GM21381 (cell line): ENCODE results near the gene SAMD4A.
A peak's percentile ranks its signal among the peaks of the same experiment; 100 is the strongest.

Source experiments
- ATAC-seq: cut with Tn5 transposase; IDR thresholded peaks from one replicate; pipeline ENCODE4 v1.9.1; 2021; ENCODE audit warnings: mild to moderate bottlenecking, moderate library complexity; ENCODE audit not compliant: unreplicated experiment

The SAMD4A gene

DNA sequence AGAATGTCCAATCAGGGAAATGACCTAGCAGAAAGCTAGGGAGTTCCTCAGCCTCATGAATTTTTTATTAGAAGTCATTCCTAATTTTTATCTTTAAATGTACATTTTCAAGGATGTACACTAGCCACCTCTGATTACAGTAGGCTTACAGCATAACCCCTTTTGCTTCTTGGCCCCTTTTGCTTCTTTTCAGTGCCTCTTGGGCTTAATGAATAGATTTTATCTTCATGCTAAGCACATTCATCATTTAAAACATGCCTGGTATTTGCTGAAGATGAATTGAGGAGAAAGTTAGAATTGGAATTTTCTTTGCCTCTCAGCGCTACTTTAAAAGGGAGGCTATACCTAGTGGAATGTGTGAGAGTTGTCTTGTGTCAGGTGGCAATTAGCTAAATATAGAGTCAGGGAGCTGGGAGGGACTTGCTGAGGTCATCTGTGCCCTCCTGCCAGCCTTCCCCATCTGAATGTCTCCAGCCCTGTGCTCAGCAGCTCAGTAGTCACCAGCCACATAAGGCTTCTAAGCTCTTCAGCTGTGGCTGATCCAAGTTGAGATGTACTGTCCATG, 132.1 kb downstream of the SAMD4A start:
- ATAC-seq, result no peak

DNA sequence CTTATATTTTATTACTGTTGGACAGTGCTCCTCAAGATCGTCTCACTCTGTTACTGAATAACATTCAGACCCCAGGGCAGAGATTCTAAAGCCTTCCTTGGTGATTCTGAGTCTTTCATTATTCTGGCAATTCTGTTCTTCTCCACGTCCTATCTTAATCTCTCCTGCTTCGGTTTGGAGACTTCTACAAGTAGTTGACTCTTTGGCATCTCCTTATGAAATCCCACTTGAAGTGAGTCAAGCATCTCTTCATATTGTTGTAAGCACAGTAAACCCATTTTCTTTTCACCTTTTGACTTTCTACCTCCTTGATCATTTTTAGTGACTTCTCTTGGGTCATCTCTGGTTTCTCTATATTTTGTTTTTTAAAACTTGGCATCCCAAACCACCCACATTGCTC, 132.8 kb downstream of the SAMD4A start:
- no peak for ATAC-seq

DNA sequence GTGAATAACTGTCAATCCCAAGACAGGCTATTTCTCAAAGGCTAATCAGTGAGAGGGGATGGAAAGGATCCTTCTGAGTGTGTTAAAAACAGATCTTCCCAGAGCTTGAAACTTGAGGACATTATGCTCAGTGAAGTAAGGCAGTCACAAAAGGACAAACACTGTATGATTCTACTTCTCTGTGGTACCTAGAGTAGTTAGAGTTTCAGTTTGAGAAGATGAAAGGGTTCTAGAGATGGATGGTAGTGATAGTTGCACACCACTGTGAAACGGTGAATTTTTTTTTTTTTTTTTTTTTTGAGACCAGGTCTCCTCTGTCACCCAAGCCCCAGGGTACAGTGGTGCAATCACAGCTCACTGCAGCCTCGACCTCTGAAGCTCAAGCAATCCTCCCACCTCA, 133.8 kb downstream of the SAMD4A start:
- no peak for ATAC-seq

DNA sequence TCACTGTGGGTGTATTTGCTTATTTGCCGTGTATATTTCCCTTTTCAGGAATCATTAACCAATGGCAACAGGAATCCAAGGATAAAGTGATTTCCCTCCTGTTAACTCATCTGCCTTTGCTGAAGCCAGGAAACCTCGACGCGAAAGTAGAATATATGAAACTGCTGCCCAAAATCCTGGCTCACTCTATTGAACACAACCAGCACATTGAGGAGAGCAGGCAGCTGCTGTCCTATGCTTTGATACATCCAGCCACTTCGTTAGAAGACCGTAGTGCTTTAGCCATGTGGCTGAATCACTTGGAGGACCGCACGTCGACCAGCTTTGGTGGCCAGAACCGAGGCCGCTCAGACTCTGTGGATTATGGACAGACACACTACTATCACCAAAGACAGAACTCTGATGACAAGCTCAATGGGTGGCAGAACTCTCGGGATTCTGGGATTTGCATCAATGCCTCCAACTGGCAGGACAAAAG, 135.1 kb downstream of the SAMD4A start:
- ATAC-seq, result no peak

DNA sequence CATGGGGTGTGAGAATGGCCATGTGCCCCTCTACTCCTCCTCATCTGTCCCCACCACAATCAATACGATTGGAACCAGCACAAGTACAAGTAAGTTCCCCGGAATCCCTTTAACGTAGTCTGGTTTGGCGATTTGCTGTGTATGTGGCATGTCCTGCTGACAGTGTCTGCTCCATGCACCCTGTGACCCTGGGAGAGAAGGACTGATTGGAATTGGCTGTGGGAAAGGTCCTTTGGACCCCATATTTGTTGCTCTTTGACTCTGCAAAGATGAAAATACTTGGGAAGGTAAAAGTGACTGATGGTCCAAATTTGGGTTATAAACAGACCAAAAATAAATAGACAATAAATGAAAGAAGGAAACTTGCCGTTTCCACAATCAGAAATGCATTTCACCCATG, 135.6 kb downstream of the SAMD4A start:
- ATAC-seq, result no peak

DNA sequence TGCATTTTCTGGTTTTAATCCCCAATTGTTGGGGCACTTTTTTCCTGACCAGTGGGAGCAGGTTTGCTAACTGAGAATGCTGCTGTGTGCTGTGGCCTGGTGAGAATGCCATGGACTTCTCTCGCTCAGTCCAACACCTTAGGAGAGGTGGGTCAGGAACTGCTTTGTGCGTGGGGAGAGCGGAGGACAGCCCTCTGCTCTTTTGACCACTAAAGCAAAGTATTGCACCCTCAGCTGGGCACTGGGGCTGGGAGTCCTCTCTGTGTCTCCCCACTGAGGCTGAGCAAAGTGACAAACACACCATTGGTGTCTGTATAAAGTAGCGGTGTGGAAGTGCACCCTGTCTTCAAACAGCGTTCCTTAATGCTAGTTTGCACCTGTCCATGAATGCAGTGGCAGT, 136.2 kb downstream of the SAMD4A start:
- no peak for ATAC-seq

DNA sequence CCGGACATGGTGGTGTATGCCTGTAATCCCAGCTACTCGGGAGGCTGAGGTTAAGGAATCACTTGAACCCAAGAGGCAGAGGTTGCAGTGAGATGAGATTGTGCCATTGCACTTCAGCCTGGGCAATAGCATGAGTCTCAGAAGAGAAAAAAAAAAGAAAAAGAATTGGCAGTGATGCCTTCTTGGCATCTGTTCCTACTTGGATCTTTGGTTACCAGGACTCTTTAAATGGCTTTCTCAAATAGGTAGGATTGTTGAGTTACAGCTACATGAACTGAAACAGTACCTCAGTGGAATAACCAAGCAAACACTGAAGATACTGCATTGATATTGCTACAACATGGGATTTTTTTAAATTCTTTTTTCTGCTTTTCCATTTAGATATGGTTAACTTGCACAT, 136.8 kb downstream of the SAMD4A start:
- no peak for ATAC-seq

DNA sequence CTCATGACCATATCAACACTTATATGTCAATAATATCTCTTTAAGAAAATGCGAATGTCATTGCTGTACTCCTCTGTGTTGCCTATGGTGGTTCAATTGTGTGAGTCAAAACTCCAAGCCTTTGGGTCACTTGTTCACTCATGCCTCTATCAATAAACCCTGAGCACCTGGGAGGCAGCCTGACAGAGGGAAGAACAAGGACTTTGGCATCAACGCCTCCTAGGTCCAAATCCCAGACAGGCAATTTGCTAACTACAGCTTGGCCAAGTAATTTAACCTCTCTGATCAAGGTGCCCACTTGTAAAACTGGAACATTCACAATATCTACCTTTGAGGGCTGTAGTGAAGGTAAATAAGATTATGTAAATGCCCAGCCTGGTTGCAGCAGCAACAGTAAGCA, 137.8 kb downstream of the SAMD4A start:
- no peak for ATAC-seq

DNA sequence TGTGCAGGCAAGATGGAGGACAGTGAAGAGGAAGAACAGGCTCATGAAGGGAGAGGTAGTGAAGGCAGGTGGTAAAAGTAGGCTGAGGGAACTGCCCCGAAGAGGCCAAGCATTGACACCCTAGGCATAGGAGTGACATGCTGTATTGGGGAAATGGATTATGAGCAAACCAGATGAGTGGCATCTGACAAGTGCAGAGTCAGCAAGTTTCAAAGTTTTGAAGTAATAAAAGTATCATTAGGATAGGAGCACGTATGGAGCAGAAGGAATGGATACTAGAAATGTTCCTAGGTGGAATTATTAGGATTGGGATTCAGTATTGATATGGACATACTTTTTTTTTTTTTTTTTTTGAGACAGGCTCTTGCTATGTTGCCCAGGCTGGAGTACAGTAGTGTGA, 139.8 kb downstream of the SAMD4A start:
- ATAC-seq, result no peak

DNA sequence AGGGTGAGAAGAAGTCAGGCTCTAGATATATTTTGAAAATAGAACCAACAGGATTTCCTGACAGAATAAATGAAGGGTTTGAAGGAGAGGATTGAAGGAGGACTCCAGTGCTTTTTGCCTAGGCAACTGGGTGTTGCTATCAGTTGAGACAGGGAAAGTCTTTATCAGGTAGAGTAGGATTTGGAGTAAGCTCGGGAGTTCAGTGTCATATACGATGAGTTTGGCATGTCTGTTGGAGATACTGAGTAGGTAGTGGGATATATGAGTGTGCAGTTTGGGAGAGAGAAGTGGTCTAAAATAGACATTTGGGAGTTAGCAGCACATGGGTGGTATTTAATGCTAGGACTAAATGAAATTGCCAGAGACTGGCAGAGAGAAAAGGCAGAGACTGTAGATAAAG, 141.2 kb downstream of the SAMD4A start:
- no peak for ATAC-seq

DNA sequence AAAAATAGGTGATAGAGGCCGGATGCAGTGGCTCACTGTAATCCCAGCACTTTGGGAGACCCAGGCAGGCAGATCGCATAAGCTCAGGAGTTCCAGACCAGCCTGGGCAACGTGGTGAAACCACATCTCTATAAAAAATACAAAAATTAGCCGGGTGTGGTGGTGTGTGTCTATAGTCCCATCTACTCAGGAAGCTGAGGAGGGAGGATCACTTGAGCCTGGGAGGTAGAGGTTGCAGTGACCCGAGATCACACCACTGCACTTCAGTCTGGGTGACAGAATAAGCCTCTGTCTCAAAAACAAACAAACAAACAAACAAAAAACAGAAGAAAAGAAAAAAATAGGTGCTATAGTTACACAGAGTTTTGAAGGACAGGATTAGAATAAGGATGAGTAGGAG, 142.1 kb downstream of the SAMD4A start:
- no peak for ATAC-seq

DNA sequence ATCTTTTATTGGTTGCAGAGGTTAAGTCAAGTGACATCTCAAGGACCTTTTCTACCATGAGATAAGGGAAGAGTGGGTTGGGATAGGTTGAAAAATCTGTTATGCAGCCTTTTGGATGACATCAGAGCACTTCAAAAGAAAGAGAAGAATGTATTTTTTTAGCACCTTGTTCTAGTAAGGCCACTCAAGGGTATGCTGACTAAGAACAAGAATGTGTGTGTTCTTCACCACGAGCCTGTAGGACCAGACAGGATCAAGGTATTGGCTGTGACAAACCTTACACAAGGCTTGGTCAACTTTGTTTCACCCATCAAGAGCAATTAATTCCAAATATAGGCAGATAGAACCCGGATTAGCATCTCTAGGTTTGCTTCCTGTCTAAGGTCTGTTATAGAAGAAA, 142.5 kb downstream of the SAMD4A start:
- peak; percentile 66 for ATAC-seq

DNA sequence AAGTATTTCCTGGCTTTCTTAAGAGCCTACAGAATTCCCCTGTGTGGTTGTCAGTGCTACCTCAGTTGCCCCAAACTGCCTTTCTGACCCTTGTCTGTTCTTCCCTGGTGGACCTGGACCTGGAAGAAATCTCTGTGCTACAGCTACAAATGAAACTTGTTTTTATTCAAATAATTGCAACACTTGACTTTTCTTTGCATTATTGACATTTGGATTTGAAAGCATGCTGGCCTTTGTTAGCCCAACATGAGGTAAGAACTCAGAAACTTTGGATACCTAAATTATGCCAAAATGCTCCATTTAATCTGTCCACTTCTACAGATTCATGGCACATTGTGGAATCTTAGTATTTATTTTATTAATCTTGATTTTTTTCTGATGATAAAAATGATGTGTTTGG, 142.9 kb downstream of the SAMD4A start:
- no peak for ATAC-seq

DNA sequence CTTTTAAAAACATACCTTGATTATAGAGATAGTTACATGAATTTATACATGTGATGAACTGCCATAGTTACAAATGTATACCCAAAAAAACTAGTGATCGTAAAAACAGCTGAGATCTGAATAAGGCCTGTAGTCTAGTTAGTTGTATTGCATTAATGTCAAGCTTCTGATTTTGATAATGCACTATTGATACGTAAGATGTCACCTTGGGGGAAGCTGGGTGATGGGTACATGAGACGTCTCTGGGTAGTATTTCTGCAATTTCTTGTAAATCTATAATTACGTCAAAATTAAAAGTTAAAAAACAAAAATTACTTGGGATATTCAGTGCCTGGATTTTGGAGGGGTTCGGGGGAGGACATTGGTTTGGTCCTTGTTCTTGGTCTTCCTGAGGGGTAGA, 144.4 kb downstream of the SAMD4A start:
- no peak for ATAC-seq

DNA sequence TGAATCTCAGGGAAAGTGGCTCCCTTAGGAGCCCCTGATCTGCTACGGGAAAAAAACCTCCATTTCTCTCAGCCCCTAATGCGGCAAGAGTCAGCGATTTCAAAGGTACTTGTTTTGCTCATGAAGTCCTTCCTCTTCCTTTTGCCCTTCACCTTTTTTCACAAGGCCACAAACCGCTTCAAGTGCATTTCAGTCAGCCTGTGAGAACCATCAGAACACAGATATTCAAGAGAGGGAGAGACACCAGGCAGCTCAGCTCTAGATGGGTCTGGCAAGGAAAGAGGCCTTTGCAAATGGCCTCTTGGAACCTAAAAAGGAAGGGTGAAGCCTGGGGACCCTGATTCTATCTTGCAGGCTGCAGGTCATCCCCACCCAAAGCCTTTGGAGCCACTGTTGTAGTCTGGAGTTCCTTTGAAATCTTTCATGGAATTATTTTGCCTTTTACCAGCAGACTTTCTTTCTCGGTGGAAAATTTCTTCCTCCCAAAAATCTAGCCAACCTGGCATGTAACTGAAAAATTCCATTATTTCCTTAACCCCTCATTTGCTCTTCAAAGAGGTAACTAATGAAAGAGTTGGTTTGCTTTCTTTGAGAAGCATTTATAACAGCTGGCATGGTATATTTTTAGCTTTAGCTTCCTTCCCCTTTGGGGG, 145.0 kb downstream of the SAMD4A start:
- ATAC-seq, result no peak

DNA sequence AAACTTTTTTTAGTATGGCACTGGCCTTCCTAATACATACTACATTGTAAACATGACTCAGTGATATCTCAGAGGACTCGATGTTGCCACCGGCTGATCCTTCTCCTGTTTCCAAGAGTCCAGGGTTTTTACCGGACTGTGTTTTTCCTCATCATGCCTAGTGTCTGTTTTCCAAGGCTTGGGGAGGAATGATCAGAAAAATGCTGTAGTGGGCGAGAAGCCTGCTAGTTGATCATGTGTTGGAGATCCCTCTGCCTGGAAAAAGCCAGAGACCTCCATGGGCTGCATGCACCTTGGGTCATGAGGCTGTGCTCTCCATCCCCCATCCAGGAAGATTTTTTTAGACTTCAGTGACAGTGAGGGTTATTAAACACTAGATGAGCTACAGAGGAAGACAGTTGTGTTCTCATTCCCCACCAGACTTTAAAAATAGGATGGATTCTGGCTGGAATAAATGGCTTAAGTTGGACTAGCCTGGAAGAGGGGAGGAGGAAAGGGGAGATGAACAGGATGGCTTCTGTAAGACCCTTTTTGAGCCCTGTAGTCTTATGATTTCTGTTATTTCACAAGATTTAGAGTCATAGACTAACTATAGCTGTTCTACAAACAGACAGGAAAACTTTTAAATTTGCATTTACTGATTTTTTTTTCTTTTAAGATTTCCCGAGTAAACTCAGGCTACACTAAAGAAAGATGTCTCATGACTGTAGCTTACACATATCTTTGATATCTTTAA, 145.7 kb downstream of the SAMD4A start:
- ATAC-seq, result no peak

DNA sequence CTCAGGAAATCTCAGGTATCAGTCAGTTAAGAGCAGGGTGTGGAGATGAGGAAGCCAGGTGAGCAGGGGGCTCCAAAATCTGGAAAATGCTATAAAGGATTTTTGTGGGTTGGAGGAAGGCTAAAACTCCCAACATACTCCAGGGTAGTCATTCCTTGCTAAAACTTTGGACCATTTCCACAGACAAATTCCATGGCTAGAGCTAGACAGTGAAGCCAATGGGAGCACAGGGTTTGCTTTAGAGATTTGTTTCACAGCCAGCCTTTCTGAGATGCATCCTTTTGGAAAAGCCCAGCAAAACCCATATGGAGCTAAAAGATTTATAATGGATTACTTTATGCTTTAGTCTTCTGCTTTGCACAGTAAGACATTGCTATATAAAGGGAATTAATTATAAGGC, 146.5 kb downstream of the SAMD4A start:
- ATAC-seq, result no peak

DNA sequence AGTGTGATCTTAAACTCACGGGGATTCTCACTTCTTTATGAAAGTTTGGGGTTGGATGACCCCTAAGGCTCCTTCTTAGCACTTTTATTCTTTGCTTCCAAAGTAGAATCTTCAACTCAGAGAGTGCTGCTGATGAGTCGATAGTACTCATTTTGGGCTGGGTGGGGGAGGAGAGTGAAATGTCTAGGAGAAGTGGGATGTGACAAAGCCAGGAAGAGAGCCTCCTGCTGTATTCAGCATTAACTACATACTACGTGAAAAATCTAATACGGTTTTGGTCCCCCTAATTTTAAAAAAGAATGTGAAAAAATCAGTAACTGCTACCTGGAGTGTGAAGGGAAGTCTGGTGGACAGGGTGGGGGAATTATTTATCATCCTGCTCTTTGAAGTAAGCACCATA, 148.3 kb downstream of the SAMD4A start:
- ATAC-seq, result no peak

DNA sequence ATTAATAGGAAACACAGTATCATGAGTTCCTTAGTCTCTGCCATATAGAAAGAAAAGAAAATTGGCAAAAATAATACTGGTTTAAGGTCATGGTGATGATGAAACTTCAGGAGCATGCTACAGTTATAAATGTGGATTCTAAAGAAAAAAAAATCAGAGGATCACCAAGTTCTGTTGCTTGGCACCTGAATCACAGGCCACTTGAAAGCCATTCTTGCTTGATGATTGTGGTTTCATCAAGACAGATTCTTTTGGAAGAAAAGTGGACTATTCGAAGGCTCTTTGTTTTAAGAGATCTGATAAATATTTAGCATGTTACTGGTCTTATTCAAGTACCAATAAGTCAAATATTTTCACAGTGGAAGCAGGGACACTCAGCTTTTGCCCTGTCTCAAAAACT, 148.9 kb downstream of the SAMD4A start:
- no peak for ATAC-seq

DNA sequence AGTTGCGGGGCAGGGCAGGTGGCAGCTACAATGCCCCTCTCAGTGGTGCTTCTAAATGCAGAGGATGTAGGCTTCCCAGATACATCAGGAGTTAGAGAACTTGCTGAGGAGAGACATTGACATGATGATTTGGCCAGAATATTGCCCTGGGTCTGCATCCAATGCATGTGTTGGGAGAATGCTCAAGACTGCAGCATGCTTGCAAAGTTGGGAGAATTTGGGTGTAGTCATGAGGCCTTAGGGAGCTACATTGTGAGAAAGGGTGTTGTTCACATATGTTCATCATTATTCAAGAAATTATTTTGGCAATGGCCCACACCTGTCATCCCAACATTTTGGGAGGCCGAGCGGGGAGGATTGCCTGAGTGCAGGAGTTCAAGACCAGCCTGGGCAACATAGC, 149.9 kb downstream of the SAMD4A start:
- no peak for ATAC-seq

DNA sequence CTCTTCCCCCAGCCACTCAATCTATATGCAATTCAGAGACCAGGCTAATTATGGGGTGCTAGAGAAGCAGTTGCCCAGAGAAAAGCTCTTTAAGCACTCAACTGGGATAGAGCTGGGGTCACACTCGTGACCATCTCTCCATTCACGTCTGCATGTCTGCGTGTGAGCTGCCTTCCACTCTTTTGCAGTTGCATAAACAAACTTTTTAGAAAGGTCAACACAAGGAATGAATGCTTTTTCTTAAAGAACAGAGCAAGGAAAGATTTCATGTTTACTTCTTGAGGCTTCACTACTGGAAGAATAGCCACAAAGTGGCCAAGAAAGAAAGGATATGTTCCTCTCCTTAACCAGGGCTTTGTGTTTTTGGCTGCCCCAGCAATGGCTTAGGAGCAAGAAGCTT, 151.1 kb downstream of the SAMD4A start:
- no peak for ATAC-seq

DNA sequence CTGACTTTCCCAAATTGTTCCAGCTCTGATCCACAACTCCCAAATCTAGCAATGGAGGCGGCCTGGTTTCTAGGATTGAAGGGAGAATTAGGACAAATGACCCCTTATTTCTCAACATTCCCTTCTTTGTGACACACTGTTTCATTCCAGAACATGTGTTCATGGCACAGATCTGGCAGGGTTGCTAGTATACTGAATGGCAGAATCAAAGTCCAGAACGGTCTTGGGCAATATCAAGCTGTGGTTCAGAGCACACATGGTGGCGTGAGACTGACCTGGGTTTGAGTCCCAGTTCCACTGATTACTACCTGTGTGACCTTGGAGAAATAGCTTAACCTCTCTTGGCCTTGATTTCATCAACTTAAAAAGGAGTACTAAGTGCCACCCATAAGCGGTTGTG, 152.5 kb downstream of the SAMD4A start:
- no peak for ATAC-seq
